DMS 273 (cell line): ENCODE results near the gene SMARCA1.
"Not testable (repeated sequence)": the region's sequence is repeated elsewhere in the genome, so short reads cannot be mapped to it uniquely, and the experiment has no call there.

Experiments used
- DNase-seq: peaks from one replicate; lab custom pipeline; 2025; ENCODE audit not compliant: unreplicated experiment; lab: John Stamatoyannopoulos, UW

Gene SMARCA1, protein sequence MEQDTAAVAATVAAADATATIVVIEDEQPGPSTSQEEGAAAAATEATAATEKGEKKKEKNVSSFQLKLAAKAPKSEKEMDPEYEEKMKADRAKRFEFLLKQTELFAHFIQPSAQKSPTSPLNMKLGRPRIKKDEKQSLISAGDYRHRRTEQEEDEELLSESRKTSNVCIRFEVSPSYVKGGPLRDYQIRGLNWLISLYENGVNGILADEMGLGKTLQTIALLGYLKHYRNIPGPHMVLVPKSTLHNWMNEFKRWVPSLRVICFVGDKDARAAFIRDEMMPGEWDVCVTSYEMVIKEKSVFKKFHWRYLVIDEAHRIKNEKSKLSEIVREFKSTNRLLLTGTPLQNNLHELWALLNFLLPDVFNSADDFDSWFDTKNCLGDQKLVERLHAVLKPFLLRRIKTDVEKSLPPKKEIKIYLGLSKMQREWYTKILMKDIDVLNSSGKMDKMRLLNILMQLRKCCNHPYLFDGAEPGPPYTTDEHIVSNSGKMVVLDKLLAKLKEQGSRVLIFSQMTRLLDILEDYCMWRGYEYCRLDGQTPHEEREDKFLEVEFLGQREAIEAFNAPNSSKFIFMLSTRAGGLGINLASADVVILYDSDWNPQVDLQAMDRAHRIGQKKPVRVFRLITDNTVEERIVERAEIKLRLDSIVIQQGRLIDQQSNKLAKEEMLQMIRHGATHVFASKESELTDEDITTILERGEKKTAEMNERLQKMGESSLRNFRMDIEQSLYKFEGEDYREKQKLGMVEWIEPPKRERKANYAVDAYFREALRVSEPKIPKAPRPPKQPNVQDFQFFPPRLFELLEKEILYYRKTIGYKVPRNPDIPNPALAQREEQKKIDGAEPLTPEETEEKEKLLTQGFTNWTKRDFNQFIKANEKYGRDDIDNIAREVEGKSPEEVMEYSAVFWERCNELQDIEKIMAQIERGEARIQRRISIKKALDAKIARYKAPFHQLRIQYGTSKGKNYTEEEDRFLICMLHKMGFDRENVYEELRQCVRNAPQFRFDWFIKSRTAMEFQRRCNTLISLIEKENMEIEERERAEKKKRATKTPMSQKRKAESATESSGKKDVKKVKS

DNA sequence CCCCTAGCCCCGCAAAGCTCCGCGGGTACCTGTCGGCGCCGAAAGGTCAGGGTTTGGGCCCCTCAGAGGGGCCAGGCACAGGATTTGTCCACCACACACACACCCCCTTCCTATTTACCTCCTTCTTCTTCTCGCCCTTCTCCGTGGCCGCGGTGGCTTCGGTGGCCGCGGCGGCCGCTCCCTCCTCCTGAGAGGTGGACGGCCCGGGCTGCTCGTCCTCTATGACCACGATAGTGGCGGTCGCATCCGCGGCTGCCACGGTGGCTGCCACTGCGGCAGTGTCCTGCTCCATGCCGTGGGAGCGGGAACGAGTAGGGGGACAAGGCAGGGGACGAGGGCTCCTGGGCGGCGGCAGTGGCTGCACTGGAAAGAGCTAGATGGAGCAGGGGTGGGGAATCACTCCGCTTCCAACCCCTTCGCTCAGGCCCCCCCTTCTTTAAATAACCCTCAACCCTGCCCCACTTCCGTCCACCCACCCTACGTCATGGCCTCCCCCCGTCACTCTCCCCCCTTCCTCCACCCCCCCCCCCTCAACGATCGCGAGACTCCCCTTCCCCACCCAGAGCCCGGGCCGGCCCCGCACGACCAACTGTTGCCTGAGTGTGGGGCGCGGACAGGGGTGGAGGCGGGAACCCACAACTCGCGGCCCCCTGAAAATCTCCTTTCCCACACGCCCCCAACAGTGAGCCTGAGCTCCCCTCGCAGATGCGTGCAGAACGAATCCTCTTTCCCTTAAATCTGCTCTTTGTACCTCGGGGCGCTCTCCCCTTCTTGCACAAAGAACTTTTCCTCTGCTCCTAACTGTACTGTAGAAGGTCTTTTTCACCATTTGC, at the start of gene SMARCA1:
Gene SMARCA1 (minus strand): TSS at position 412 of the 833 bp plus-strand sequence. CDS start 120 bp downstream, at position 292.
- peak; percentile 63 for DNase-seq

DNA sequence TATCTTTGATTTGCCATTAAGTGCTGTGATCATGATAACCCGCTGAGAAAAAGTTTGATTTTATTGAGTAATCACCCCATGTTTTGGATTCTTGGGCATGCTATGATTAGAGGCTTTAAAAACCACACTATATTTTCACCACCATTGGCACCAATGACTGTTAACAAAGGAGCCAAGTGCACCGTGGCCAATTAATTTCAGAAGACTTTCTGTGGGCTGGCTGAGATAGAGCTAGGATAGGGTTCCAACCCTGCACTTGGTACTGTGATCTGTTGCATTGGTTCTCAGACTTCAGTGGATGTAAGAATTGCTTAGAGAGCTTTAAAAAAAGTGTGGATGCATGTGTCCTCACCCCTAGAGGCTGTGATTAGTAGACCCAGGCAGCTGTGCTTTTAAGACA, 49.1 kb upstream of the SMARCA1 start:
- DNase-seq, result no peak

DNA sequence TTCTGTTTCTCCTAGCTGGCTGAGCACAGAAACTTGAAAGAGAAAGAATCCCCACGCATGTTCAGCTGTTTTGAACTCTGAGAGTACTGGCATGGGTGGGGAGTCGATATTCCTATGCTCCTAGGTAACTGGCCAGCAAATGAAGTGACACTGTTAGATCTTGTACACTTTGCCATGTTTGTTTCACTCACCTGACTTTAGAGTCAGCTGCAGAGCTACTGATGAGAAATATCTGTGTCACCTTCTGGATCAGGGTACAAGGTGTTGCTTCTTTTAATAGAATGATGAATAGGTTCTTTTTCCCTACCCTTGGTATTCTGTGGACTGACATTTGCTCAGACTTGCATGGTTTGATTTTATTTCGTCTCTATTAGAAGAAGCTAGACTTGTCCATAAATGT, 45.1 kb upstream of the SMARCA1 start:
- DNase-seq, result no peak

DNA sequence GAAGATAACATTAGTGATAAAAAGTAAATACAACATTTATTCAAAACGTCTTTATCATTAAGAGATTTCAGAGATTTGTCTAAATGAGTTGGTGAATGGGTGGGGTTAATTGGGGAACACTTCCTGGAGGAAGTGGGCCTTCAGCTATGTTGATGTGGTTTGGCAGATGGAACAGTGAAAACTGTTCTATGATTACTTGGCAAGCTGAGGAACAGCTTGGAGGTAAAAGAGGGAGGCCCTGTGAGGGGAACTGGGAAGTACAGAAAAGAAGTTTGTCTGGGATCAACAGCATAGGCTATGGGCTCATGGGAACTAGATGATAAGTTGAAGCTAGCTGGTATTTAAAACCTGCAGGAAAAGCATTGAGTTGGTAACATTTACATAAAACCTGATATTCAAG, 42.8 kb upstream of the SMARCA1 start:
- peak; percentile 70 for DNase-seq

DNA sequence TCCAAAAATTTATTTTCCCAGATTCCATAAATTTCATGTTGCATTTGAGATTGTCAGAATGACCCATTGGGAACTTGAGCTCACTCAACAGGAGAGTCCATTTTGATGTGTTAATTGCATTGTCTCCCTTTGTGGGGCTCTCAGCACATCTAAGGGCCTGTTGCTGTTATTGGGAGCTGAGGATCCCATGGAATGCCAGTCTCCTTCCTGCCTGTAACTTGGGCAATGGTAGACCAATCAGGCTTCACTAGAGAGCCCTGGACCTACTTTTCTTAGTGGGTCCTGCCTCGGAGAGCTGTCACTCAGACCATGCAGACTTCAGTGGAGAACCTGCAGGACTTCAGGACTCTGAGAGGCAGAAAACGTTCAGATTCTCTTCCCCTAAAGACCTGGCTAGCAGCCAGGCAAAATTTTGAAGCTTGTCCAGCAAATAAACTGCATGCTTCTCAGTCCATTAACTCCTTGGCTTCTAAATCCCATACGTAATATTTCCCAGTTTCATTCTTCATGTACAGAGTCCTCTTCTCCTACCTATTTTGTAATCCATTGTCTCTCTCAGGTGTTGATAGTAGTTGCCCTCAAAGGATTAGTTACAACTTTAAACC, 41.9 kb upstream of the SMARCA1 start:
- peak; percentile 47 for DNase-seq

DNA sequence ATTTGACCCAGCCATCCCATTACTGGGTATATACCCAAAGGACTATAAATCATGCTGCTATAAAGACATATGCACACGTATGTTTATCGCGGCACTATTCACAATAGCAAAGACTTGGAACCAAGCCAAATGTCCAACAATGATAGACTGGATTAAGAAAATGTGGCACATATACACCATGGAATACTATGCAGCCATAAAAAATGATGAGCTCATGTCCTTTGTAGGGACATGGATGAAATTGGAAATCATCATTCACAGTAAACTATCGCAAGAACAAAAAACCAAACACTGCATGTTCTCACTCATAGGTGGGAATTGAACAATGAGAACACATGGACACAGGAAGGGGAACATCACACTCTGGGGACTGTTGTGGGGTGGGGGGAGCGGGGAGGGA, 41.1 kb upstream of the SMARCA1 start:
- not testable (repeated sequence) for DNase-seq

DNA sequence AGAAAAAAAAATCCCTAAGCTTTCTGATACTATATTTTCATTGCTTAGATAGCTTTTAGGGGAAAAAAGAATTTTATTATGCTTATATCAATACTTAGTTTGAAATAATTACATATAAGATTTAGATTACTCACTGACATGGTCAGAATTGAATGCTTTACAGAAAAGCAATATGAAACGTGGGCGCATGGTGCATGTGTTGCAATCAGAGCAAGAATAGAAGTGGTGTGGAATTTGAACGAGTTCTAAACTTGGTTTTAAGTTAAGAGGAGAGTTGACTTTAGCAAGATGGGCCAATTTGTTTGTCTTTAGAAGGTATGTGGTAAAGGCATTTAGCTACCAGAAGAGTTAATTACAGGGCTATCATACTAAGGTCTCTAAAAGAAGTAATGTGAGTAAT, 38.2 kb upstream of the SMARCA1 start:
- DNase-seq, result no peak

DNA sequence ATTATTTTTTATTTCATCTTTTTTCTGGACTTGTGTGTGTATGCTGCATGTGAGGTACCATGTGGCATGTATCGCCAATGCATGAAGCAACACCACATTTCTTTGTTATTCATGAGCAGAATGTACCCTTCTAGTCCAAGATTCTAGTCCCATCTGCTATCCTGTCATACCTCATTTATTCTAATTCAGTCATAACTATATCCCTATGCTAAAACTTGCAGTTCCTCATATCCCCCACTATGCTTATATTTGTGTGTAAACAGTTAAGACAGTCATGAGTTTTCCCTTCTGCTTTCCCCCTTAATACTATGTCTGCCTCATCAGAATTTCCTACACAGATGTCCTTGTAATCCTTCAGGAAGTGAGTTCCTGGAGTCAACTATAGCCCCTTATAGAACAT, 36.5 kb upstream of the SMARCA1 start:
- DNase-seq, result no peak

DNA sequence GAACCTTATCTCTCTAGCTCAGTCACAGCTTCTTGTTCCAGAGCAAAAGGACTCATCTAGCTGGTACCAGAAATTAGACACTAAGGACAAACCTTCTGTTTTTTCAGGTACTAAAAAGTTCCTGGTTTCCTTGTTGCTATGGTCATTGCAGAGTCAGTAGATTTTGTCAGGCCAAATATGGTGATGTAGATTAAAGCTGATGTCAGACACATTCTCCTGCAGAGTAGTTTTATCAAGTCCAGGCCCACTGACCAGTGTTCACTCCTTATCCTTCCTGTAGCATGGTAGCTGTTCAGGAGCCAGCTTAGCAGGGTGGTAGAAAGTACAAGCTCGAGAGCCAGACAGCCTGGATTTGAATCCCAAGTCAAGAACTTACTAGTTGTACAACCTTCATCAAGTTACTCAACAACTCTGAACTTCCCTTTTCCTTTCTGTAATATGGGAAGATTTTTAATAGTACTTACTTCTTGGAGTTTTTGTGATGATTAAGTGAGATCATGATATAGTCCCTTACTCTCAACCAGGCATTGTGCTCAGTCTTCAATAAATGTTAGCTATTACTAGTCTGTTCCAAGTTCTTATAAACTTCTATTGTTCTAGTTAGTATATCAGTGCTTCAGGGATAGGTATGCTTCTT, 34.7 kb upstream of the SMARCA1 start:
- DNase-seq, result no peak

DNA sequence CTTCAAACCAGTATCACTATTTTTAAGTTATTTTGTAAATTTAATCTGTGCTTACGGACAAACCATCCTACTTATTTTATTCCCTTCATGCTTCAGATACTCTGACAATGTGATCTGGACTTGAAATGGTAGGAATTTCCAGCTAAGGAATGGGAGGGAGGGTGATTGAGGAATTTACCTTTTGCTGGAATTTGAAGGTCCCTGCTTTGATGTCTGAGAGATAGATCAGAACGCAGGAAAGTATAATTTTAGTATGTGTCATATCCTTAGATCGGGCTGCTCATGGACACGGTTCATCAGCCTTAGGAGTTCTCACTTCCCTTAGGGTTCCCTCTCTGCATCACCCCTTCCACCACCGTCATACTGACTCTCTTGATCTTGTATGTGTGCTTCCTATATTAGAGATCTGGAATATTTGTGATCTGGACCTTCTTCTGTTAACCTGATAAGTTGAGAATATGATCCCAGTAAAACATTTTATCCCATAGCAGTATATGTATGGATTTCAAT, 33.6 kb upstream of the SMARCA1 start:
- DNase-seq, result no peak

DNA sequence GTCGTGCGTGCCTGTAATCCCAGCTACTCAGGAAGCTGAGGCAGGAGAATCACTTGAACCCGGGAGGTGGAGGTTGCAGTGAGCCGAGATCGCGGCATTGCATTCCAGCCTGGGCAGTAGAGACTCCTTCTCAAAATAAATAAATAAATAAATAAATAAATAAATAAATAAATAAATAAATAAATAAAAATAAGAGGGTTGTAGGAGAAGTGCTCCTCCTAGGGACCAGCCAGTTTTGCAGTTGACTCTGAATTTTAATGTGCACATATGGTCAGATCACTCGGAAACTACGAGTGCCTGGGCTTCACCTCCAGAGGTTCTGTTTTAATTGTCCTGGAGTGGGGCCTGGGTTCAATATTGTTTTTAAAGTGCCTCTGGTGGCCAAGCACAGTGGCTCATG, 31.5 kb upstream of the SMARCA1 start:
- peak; percentile 30 for DNase-seq

DNA sequence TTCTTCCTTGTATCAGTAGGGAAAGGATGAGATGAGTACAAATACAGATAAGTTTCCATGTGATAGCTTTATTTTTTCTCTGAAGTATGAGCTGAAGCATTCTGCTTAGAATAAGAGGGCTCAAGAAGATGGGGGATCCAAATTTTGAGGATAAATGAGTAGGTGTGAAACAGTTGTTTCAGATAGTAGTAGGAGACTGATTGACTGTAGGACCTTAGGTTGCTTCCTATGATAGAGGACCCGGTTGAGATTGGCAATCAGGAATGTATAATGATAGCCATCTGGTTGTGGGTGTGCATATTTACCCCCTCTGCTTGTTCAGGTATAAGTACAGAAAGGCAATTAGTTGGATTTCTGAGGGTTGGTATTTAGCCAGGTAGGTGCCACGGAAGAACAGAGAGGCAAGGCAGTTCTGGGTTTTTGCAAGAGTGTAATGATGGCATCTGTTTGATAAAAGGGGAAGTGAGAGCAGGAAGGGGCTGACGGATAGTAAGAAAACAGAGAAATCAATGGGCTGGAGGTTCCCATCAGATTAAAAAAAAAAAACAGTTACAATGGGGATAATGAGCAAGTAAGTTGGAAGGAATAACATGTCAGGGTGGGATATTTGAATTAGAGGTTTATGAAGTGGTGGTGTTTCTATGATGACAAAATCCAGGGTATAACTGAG, 30.5 kb upstream of the SMARCA1 start:
- DNase-seq, result no peak

DNA sequence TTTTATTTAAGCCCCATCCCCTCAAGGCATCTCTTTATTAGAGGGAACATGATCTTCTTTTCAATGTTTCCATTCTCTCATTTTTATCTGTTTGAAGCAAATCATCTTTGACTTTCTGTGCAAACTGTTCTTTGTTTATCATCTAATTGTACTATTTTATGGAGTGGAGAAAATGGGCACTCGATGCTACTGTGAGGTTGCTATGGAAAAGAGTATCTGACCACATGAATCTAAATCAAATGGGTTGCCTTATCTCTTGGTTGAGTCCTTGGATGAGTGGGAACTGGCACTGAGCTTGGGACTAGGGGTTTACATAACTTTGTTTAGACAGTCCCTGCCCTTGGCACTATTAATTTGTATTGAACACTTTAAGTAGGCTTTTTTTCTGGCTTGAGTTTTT, 25.8 kb upstream of the SMARCA1 start:
- no peak for DNase-seq

DNA sequence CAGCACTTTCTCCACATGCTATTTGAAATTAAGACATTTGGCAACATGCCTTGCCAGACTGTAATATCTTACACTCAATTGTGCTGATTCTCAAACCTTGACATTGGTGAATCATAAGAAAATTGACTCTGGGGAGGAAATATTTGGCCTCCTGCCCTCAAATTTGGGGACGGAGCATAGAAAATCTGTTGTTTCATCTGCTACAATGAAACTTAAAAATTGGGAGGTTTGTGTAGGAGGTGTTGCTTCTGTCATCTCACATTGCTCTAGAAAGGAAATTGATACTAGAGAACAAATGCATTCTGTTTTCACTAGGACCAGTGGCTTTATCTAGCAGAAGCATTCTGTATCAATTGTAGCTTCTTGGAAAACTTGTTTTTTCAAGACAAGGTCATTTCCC, 22.1 kb upstream of the SMARCA1 start:
- no peak for DNase-seq

DNA sequence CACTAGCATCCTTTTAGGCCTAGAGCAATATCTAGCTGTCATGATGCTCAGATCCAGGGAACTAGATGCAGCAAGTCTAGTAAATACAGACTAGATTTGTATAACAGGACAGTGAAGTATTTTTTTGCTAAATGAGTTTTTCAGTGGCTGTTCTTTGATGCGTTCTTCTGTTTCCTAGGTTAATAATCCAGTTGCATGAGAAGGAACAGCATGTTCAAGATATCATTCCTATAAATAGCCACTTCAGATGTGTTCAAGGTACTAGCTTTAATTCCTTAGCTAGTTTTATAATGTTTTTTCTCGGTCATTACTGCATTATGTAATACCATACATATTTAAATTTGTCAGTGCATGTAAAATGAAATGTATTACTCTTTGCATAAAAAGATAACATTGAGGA, 21.5 kb upstream of the SMARCA1 start:
- no peak for DNase-seq

DNA sequence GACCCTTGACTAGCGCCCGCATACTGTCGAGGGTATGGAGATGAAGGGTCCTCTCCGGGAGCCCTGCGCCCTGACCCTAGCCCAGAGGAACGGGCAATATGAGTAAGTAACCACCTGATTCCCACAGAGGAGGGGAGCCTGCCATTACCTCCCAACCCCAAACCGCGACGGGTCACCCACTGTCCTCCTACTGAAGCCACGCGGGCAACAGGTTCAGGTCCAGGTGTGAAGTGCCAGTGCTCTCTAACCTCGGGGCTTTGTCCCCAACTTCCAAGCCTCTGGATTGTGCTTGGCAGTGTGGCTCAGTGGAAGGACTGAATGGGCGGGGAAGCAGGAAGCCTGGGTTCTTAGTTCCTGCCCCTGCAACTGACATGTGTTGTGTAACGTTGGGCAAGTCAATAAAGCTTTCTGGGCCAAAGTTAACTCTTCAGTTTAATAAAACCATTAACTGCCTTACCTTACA, 17.5 kb upstream of the SMARCA1 start:
- DNase-seq, result peak; percentile 40

DNA sequence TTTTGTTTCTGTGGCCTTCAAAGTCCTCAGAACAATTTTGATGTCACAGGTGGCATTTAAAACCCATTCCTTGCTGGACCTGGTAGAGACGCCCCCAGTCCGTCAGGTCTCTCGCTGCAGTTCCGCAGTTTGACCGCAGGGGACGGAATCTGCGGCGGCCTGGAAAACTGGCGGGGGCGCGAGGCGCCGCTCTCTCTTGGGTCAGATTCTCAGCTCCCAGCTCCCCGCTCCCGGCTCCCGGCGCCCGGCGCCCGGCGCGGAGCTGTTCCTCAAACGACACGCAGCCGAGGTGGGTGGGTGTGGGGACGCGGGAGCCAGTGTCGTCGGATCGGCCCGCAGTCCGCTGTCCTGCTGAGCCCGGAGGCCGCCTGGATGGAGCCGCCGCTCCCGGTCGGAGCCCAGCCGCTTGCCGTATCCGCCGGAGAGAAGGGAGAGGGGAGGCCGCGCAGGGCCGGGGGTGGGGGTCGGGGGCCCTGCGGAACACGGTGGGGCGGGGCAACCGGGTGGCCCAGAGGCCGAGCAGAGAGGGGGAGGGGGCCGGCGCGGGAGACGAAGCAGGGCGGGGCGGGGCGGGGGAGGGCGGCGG, 16.9 kb upstream of the SMARCA1 start, which contains the start of gene OCRL:
Gene OCRL (plus strand): TSS at position 192 of the 586 bp plus-strand sequence. CDS start 181 bp downstream, at position 373.
- DNase-seq, result peak; percentile 86

DNA sequence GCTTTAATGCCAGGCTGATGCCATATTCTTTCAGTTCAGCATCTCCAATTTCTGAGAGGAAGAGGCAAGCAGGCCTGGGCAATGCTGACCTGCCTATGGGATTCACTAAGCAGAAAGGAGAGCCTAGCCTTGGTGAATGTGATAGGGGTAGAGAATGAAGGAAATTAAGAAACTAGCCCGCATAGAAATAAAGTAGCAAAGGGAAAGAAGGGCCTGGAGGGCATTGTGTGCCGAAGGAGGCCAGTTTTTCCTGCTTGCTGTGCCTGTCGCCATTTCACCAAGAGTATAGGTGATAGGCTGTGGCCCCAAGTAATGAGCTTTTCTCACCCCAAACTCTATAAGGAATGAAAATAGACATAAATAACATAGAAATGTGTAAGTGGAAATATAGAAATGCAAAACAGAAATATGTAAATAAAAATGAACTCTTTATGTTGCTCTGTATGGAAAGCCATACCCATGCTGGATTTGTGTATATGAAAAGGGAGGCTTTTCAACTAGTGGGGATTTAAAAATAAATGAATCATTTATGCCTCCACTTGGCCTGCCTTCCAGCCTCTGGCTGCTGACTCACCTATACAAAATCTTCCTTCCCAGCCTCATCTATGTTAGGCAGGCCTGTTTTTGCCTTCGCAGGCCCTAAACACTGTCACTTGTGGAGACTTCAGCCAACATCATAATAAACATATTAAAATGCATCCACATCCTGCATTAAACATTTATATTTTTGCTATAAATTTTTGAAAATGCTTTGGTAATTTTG, 11.7 kb upstream of the SMARCA1 start:
- DNase-seq, result no peak
